HCT116 (cell line): Measurements from ENCODE around the gene SHKBP1.

ENCODE experiments used
- CTCF ChIP-seq, 3 experiments: fragments of 200-600 bp in 1 of 3; sonication (generic) in 1 of 3; IDR thresholded peaks in 2 of 3; conservative IDR thresholded peaks in 1 of 3; 2 replicates each; pipeline ENCODE4 v1.5.1; 2012 to 2017; ENCODE audit warnings: low read depth in 2 of 3, low read length in 2 of 3, antibody characterized with exemption in 1 of 3, borderline replicate concordance in 1 of 3, control low read depth in 1 of 3, mild to moderate bottlenecking in 1 of 3, mixed read lengths in 1 of 3, mixed run types in 1 of 3, moderate library complexity in 1 of 3; ENCODE audit not compliant: insufficient read depth in 1 of 3
- EZH2 ChIP-seq: fragments of 200-600 bp; sonication (generic); IDR thresholded peaks from 2 replicates; pipeline ENCODE4 v1.6.1; 2017; ENCODE audit warnings: antibody characterized with exemption, mixed run types
- MAX ChIP-seq: IDR thresholded peaks from 2 replicates; pipeline ENCODE4 v1.6.1; 2012
- SP1 ChIP-seq: IDR thresholded peaks from 2 replicates; pipeline ENCODE4 v1.6.1; 2012; ENCODE audit warnings: low read depth

- TF ChIP-seq CTCF (IDR thresholded peaks at IDR 0.05 in 2 of 3, conservative IDR thresholded peaks at IDR 0.05 in 1 of 3; ENCODE audit: borderline replicate concordance in 1 of 3, insufficient read depth in 1 of 3, low read depth in 2 of 3, low read length in 2 of 3) (no peak), SP1 (no peak), MAX (no peak), EZH2 (no peak)
These were observed 42.5 kb upstream of the SHKBP1 start for GRCh38 chr19:40534148-40534547.
